Measurements from ENCODE around the gene PFDN1.
A peak's percentile ranks its signal among the peaks of the same experiment; 100 is the strongest.

PFDN1 gene

GRCh38 chr5:140345919-140346347, 43.0 kb upstream of the PFDN1 start:
- H3K27ac ChIP-seq, result peak overlapping the region; percentile 86
- TF ChIP-seq CTCF (conservative IDR thresholded peaks at IDR 0.05), result no peak; the same call in 1 of the 2 replicates

GRCh38 chr5:140344683-140345423, 42.0 kb upstream of the PFDN1 start:
- no peak for TF ChIP-seq CTCF (conservative IDR thresholded peaks at IDR 0.05)
- peak overlapping the region; percentile 86; the same call in 1 of the 2 replicates for H3K27ac ChIP-seq

GRCh38 chr5:140343849-140344248, 40.9 kb upstream of the PFDN1 start:
- peak overlapping the region; percentile 86; the same call in 1 of the 2 replicates for H3K27ac ChIP-seq

GRCh38 chr5:140342896-140343295, 40.0 kb upstream of the PFDN1 start:
- TF ChIP-seq CTCF (conservative IDR thresholded peaks at IDR 0.05), result no peak
- no peak overlapping the region for H3K27ac ChIP-seq

GRCh38 chr5:140342287-140342686, 39.4 kb upstream of the PFDN1 start:
- H3K27ac ChIP-seq, result no peak overlapping the region

GRCh38 chr5:140341591-140341990, 38.7 kb upstream of the PFDN1 start:
- H3K27ac ChIP-seq, result peak overlapping the region; percentile 5; the same call in 1 of the 2 replicates

More at GRCh38 chr5:140342287-140342686, 39.4 kb upstream of the PFDN1 start:
- TF ChIP-seq CTCF (conservative IDR thresholded peaks at IDR 0.05), result no peak

GRCh38 chr5:140340605-140341121, 37.8 kb upstream of the PFDN1 start:
- TF ChIP-seq CTCF (conservative IDR thresholded peaks at IDR 0.05), result no peak
- peak overlapping the region; percentile 5; the same call in 1 of the 2 replicates for H3K27ac ChIP-seq

More at GRCh38 chr5:140341591-140341990, 38.7 kb upstream of the PFDN1 start:
- no peak for TF ChIP-seq CTCF (conservative IDR thresholded peaks at IDR 0.05)

GRCh38 chr5:140339636-140340035, 36.7 kb upstream of the PFDN1 start:
- no peak overlapping the region; the same call in 1 of the 2 replicates for H3K27ac ChIP-seq
- TF ChIP-seq CTCF (conservative IDR thresholded peaks at IDR 0.05), result no peak

Data from VCaP (cell line).